Measurements from ENCODE around the gene TDP2.

TDP2 gene

GRCh38 chr6:24655215-24655614 lies 11.5 kb downstream of the TDP2 start:
- Histone ChIP-seq H4K20me1 (ENCODE audit: insufficient read depth) (no peaks in the 10 kb centered on the region), H3K79me2 (ENCODE audit: insufficient read depth, low read depth) (no peaks in the 10 kb centered on the region), H3K4me1 (ENCODE audit: low read depth, poor library complexity, severe bottlenecking) (no peaks in the 10 kb centered on the region), H3K4me2 (no peak overlapping the region), H2AFZ (ENCODE audit: low read depth) (no peak overlapping the region), H3K27me3 (ENCODE audit: insufficient read depth, low read depth) (no peaks in the 10 kb centered on the region), H3K36me3 (ENCODE audit: insufficient read depth) (no peaks in the 10 kb centered on the region; the same call in 1 of the 2 replicates), H3K4me3 (IDR thresholded peaks at IDR 0.05; ENCODE audit: insufficient read depth, low read depth, low read length) (no peak overlapping the region), H3K9ac (no peak overlapping the region), H3K27ac (no peak overlapping the region)
- no peak for TF ChIP-seq CTCF (conservative IDR thresholded peaks at IDR 0.05; ENCODE audit: low read depth, low read length)

GRCh38 chr6:24650365-24650764 lies 16.3 kb downstream of the TDP2 start:
- no peaks in the 10 kb centered on the region; the same call in 1 of the 2 replicates for H3K36me3 ChIP-seq (ENCODE audit: insufficient read depth)
- no peak overlapping the region for H3K4me2 ChIP-seq
- TF ChIP-seq CTCF (conservative IDR thresholded peaks at IDR 0.05; ENCODE audit: low read depth, low read length) = no peak

GRCh38 chr6:24649691-24650090 lies 17.0 kb downstream of the TDP2 start:
- H3K9ac ChIP-seq = no peak overlapping the region
- no peak overlapping the region for H3K4me3 ChIP-seq (IDR thresholded peaks at IDR 0.05; ENCODE audit: insufficient read depth, low read depth, low read length)
- H3K36me3 ChIP-seq (ENCODE audit: insufficient read depth) = no peaks in the 10 kb centered on the region; the same call in 1 of the 2 replicates
- H4K20me1 ChIP-seq (ENCODE audit: insufficient read depth) = no peaks in the 10 kb centered on the region
- H3K27me3 ChIP-seq (ENCODE audit: insufficient read depth, low read depth) = no peaks in the 10 kb centered on the region
- no peak overlapping the region for H3K27ac ChIP-seq
- no peak overlapping the region for H3K4me2 ChIP-seq
- no peak for TF ChIP-seq CTCF (conservative IDR thresholded peaks at IDR 0.05; ENCODE audit: low read depth, low read length)
- peaks cover 11% of the 10 kb centered on the region for H3K4me1 ChIP-seq (ENCODE audit: low read depth, poor library complexity, severe bottlenecking)
- H2AFZ ChIP-seq (ENCODE audit: low read depth) = no peak overlapping the region
- no peaks in the 10 kb centered on the region for H3K79me2 ChIP-seq (ENCODE audit: insufficient read depth, low read depth)

More at GRCh38 chr6:24650365-24650764, 16.3 kb downstream of the TDP2 start:
- no peaks in the 10 kb centered on the region for H3K79me2 ChIP-seq (ENCODE audit: insufficient read depth, low read depth)
- no peak overlapping the region for H3K9ac ChIP-seq
- no peak overlapping the region for H3K4me3 ChIP-seq (IDR thresholded peaks at IDR 0.05; ENCODE audit: insufficient read depth, low read depth, low read length)
- H4K20me1 ChIP-seq (ENCODE audit: insufficient read depth) = no peaks in the 10 kb centered on the region
- H2AFZ ChIP-seq (ENCODE audit: low read depth) = no peak overlapping the region
- no peaks in the 10 kb centered on the region for H3K27me3 ChIP-seq (ENCODE audit: insufficient read depth, low read depth)
- H3K27ac ChIP-seq = no peak overlapping the region
- H3K4me1 ChIP-seq (ENCODE audit: low read depth, poor library complexity, severe bottlenecking) = peaks cover 5% of the 10 kb centered on the region

- Histone ChIP-seq H3K4me1 (ENCODE audit: low read depth, poor library complexity, severe bottlenecking) (peaks cover 13% of the 10 kb centered on the region), H2AFZ (ENCODE audit: low read depth) (no peak overlapping the region), H3K27me3 (ENCODE audit: insufficient read depth, low read depth) (no peaks in the 10 kb centered on the region), H3K36me3 (ENCODE audit: insufficient read depth) (no peaks in the 10 kb centered on the region; the same call in 1 of the 2 replicates), H3K4me2 (no peak overlapping the region), H4K20me1 (ENCODE audit: insufficient read depth) (no peaks in the 10 kb centered on the region), H3K4me3 (IDR thresholded peaks at IDR 0.05; ENCODE audit: insufficient read depth, low read depth, low read length) (no peak overlapping the region), H3K9ac (no peak overlapping the region), H3K79me2 (ENCODE audit: insufficient read depth, low read depth) (no peaks in the 10 kb centered on the region), H3K27ac (no peak overlapping the region)
- no peak for TF ChIP-seq CTCF (conservative IDR thresholded peaks at IDR 0.05; ENCODE audit: low read depth, low read length)
Measured at GRCh38 chr6:24648276-24648675, 18.4 kb downstream of the TDP2 start.
